SK-N-MC (cell line): ENCODE data around the gene DTWD2.
"Not testable (repeated sequence)": the region's sequence is repeated elsewhere in the genome, so short reads cannot be mapped to it uniquely, and the experiment has no call there.

Source experiments
- DNase-seq: peaks from one replicate; pipeline ENCODE4 v3.0.0-alpha.2; 2011; ENCODE audit warnings: low read depth, low spot score
- H3K27ac ChIP-seq: fragments of 200-600 bp; sonication (generic); 2 replicates; pipeline ENCODE4 v1.5.1; 2016; ENCODE audit warnings: mixed run types
- H3K36me3 ChIP-seq: fragments of 200-600 bp; sonication (generic); 2 replicates; pipeline ENCODE4 v1.6.1; 2017; ENCODE audit warnings: antibody characterized with exemption, low read length, mixed read lengths; ENCODE audit not compliant: insufficient read depth
- H3K4me3 ChIP-seq: fragments of 200-600 bp; sonication (generic); 2 replicates; pipeline ENCODE4 v1.5.1; 2016
- H3K9ac ChIP-seq: fragments of 200-600 bp; sonication (generic); 2 replicates; pipeline ENCODE4 v1.8.0; 2017; ENCODE audit warnings: mixed run types, mixed read lengths; ENCODE audit not compliant: insufficient read length
- H3K9me3 ChIP-seq: fragments of 200-600 bp; sonication (generic); 2 replicates; pipeline ENCODE4 v1.6.1; 2017; ENCODE audit warnings: low read depth, mild to moderate bottlenecking, antibody characterized with exemption, low read length, moderate library complexity, mixed read lengths
- EZH2 ChIP-seq: fragments of 200-600 bp; sonication (generic); IDR thresholded peaks from one replicate; pipeline ENCODE4 v1.6.1; 2017; ENCODE audit warnings: antibody characterized with exemption
- FOXP2 ChIP-seq: optimal IDR thresholded peaks from 2 replicates; pipeline ENCODE3; 2011; ENCODE audit warnings: mild to moderate bottlenecking, moderate library complexity; ENCODE audit not compliant: insufficient read depth; ENCODE audit errors: extremely low read length, control extremely low read depth
- POLR2AphosphoS5 ChIP-seq: IDR thresholded peaks from 2 replicates; pipeline ENCODE4 v1.6.1; 2012; ENCODE audit warnings: mild to moderate bottlenecking, low read depth, low read length, borderline replicate concordance

DTWD2 gene

GRCh38 chr5:119010206-119010605 lies 21.9 kb upstream of the DTWD2 start:
- Histone ChIP-seq H3K36me3 (no peaks in the 10 kb centered on the region), H3K9ac (no peak overlapping the region), H3K27ac (no peak overlapping the region), H3K4me3 (no peak overlapping the region), H3K9me3 (no peaks in the 10 kb centered on the region)
- DNase-seq = no peak
- TF ChIP-seq POLR2AphosphoS5 (no peak), EZH2 (no peak), FOXP2 (no peak)

- Histone ChIP-seq H3K36me3 (no peaks in the 10 kb centered on the region), H3K4me3 (no peak overlapping the region), H3K9me3 (no peaks in the 10 kb centered on the region), H3K27ac (no peak overlapping the region), H3K9ac (no peak overlapping the region)
- DNase-seq = no peak
- TF ChIP-seq EZH2 (no peak), POLR2AphosphoS5 (no peak), FOXP2 (no peak)
Observed at GRCh38 chr5:119009131-119009530, 20.8 kb upstream of the DTWD2 start.

GRCh38 chr5:118999696-119000095 lies 11.3 kb upstream of the DTWD2 start:
- Histone ChIP-seq H3K9ac (no peak overlapping the region), H3K4me3 (no peak overlapping the region), H3K27ac (no peak overlapping the region), H3K9me3 (no peaks in the 10 kb centered on the region), H3K36me3 (no peaks in the 10 kb centered on the region)
- DNase-seq = no peak
- TF ChIP-seq POLR2AphosphoS5 = no peak
- TF ChIP-seq FOXP2 = no peak
- TF ChIP-seq EZH2 = no peak

- H3K9ac ChIP-seq, H3K9me3 ChIP-seq, DNase-seq, H3K4me3 ChIP-seq, H3K27ac ChIP-seq, H3K36me3 ChIP-seq: not testable (repeated sequence)
Observed at GRCh38 chr5:118998861-118999260, 10.5 kb upstream of the DTWD2 start.

GRCh38 chr5:118996098-118996497 lies 7.8 kb upstream of the DTWD2 start:
- Histone ChIP-seq H3K27ac (no peak overlapping the region), H3K36me3 (no peaks in the 10 kb centered on the region), H3K4me3 (no peak overlapping the region), H3K9me3 (no peaks in the 10 kb centered on the region), H3K9ac (no peak overlapping the region)
- DNase-seq = no peak
- TF ChIP-seq EZH2 (no peak), FOXP2 (no peak), POLR2AphosphoS5 (no peak)

- DNase-seq = no peak
- Histone ChIP-seq H3K27ac (no peak overlapping the region), H3K9ac (no peak overlapping the region), H3K4me3 (no peak overlapping the region), H3K9me3 (no peaks in the 10 kb centered on the region), H3K36me3 (no peaks in the 10 kb centered on the region)
- TF ChIP-seq POLR2AphosphoS5 (no peak), FOXP2 (no peak), EZH2 (no peak)
Observed at GRCh38 chr5:118994595-118994994, 6.2 kb upstream of the DTWD2 start.

- H3K36me3 ChIP-seq, H3K9ac ChIP-seq, DNase-seq, H3K4me3 ChIP-seq, H3K27ac ChIP-seq, H3K9me3 ChIP-seq: not testable (repeated sequence)
Observed at GRCh38 chr5:118993118-118993517, 4.8 kb upstream of the DTWD2 start.

GRCh38 chr5:118992055-118992454 lies 3.7 kb upstream of the DTWD2 start:
- not testable (repeated sequence) for DNase-seq, H3K4me3 ChIP-seq, H3K27ac ChIP-seq, H3K36me3 ChIP-seq, H3K9me3 ChIP-seq, H3K9ac ChIP-seq

- H3K9ac ChIP-seq = no peak overlapping the region
- no peak for DNase-seq
- H3K4me3 ChIP-seq = no peak overlapping the region
- TF ChIP-seq EZH2 (no peak), FOXP2 (no peak), POLR2AphosphoS5 (no peak)
- H3K9me3 ChIP-seq = no peaks in the 10 kb centered on the region
- no peaks in the 10 kb centered on the region for H3K36me3 ChIP-seq
- H3K27ac ChIP-seq = no peak overlapping the region
Observed at GRCh38 chr5:118990582-118990981, 2.2 kb upstream of the DTWD2 start.

GRCh38 chr5:118989816-118990215 lies 1.5 kb upstream of the DTWD2 start:
- Histone ChIP-seq H3K4me3 (no peak overlapping the region), H3K9me3 (no peaks in the 10 kb centered on the region), H3K36me3 (no peaks in the 10 kb centered on the region), H3K27ac (no peak overlapping the region), H3K9ac (no peak overlapping the region)
- DNase-seq = no peak
- TF ChIP-seq EZH2 (no peak), FOXP2 (no peak), POLR2AphosphoS5 (no peak)
